SK-MEL-5 (cell line): ENCODE measurements around the gene TMEM270. TPM values are rescaled to one million over a fixed set of nuclear protein-coding genes. Genes with fewer than 3 reads are reported as not detected.
"Not testable (repeated sequence)": the region's sequence is repeated elsewhere in the genome, so short reads cannot be mapped to it uniquely, and the experiment has no call there.

Experiments used
- DNase-seq: peaks from one replicate; pipeline ENCODE4 v3.0.0-alpha.2; 2016; ENCODE audit warnings: low read depth, low spot score
- in situ Hi-C: cut with HindIII; loops from 2 replicates; pipeline ENCODE4 v1.10.0; 2016; ENCODE audit warnings: low sequenced_read_pairs, high pct_unique_total_duplicates, low pct_unique_long_range_greater_than_20kb
- polyA plus RNA-seq, 2 experiments: library from polyadenylated mRNA; depleted of rRNA; stranded (reverse); fragments of >200 nt; gene quantifications; 2 replicates each; pipeline ENCODE4 v1.2.3, GENCODE V29; 2015
- total RNA-seq: library from RNA; depleted of rRNA; stranded (reverse); fragments of >200 nt; shearing (Covaris generic); gene quantifications from 2 replicates; pipeline ENCODE4 v1.2.3, GENCODE V29; 2014; rRNA removed

Gene TMEM270, protein sequence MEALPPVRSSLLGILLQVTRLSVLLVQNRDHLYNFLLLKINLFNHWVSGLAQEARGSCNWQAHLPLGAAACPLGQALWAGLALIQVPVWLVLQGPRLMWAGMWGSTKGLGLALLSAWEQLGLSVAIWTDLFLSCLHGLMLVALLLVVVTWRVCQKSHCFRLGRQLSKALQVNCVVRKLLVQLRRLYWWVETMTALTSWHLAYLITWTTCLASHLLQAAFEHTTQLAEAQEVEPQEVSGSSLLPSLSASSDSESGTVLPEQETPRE
- not detected in 2 replicates for total RNA-seq
- polyA plus RNA-seq (2015; cell fraction: cytosol; rRNA removed), result not detected in 2 replicates
- not detected in 2 replicates for polyA plus RNA-seq (2015; cell fraction: nucleus; rRNA removed)

DNA sequence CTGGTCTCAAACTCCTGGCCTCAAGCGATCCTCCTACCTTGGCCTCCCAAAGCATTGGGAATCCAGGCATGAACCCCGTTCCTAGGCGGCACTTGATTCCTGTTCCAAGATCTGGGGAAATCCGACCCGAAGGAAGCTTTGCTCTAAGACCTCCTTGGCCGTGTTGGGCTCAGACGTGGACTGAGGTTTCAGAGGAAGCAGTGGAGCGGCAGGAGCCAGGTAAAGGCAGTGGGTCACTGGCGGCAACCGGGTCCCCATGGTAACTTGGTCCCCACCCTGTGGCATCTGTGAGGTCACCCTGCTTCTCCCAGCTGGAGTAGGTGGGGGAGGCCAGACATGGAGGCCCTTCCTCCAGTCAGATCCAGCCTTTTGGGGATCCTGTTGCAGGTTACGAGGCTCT is at the start of gene TMEM270:
TSS of gene TMEM270 (plus strand) at position 301 of the 400 bp plus-strand sequence. CDS start at position 337, 36 bp downstream.
- DNase-seq, result no peak
- in situ Hi-C loops, result no loop called here

DNA sequence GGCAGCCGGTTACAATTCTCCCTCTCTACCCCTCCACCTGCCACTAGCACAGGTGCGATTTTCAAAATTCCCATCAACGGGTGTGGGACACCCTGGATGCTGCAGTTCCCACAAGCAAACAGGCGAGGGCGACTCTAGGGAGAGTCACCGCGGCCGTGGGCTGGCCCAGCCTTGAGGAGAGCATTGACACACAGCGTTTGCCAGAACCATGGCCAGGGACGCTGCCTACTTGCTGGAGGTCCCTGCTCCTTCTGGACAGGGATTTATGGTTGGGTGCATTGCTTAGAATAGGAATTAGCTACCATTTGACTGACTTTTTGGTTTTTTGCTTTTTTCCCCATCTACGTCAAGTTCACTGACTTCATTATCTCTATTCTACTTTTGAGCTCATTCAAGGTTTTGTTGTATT is 49.2 kb upstream of the TMEM270 start:
- peak; percentile 85 for DNase-seq
- in situ Hi-C loops, result loop anchor here (25.0 kb wide), 1 partner anchor 151 kb away; no protein-coding TSS in a partner anchor

DNA sequence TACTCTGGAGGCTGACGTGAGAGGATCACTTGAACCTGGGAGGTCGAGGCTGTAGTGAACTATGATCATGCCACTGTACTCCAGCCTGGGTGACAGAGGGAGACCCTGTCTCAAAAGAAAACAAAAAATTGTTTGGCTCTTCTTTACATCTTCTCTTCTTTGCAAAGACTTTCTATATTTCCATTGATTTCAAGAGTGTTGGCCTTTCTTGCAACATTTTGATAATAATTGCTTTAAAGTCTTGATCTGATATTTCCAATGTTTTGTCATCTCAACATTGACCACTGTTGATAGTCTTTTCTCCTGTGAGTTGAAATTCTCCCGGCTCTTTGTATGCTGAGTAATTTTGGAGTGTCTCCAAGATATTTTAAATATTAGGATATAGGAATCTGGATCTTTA is 48.0 kb upstream of the TMEM270 start:
- DNase-seq, result no peak
- in situ Hi-C loops, result loop anchor here (25.0 kb wide), 1 partner anchor 149 kb away; no protein-coding TSS in a partner anchor

DNA sequence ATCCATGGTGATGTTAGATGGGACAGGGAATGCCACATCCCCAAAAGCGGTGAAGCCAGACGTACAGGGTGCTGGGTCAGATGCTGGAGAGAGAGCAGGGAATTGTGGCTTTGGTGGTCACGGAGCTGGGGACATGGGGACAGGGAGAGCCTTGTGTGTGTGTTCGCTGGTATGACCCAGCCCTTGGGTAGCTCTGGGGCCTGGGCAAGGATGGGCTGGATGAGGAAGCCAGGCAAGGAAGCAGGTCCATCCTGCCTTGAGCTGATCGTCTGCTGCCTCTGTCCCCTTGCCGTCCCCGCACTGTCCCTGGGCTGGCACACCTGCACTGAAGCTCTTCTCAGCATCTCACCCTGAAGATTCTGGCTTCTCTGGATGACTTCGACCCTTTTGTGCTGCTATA is 45.5 kb upstream of the TMEM270 start:
- no peak for DNase-seq
- in situ Hi-C loops, result loop anchor here (25.0 kb wide), 1 partner anchor 147 kb away; no protein-coding TSS in a partner anchor

DNA sequence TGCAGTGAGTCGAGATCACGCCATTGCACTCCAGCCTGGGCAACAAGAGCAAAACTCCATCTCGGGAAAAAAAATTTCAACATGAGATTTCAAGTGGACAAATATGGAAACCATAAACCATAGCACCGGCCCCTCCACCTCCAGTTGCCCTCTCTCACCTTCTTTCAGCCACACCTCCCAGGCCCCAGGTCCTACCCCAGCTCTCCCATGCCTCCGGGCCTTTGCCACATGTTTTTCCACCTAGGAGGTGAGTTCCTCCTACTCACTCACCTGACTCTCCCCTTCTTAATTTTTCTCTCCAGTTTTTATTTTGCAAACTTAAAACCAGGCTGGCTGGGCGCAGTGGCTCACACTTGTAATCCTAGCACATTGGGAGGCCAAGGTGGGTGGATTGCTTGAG is 43.8 kb upstream of the TMEM270 start:
- in situ Hi-C loops, result loop anchor here (25.0 kb wide), 1 partner anchor 145 kb away; no protein-coding TSS in a partner anchor
- no peak for DNase-seq

DNA sequence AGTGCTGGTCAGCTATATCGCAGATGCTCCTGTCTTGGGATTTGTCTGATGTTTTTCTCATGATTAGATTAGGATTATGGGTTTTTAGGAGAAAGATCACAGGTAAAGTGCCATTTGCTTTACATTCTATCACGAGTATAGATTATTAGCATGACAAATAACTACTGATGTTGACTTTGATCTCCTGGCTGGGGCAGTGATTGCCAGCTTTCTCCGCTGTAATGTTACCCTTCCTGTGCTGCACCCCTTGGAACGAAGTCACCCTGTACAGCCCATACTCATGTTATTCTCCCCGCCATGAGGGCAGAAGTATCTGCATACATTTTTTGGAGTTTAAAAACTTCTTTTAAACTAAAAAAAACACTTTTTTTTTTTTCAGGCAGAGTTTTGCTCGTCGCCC is 40.9 kb upstream of the TMEM270 start:
- DNase-seq, result no peak
- in situ Hi-C loops, result loop anchor here (25.0 kb wide), 1 partner anchor 142 kb away; no protein-coding TSS in a partner anchor

DNA sequence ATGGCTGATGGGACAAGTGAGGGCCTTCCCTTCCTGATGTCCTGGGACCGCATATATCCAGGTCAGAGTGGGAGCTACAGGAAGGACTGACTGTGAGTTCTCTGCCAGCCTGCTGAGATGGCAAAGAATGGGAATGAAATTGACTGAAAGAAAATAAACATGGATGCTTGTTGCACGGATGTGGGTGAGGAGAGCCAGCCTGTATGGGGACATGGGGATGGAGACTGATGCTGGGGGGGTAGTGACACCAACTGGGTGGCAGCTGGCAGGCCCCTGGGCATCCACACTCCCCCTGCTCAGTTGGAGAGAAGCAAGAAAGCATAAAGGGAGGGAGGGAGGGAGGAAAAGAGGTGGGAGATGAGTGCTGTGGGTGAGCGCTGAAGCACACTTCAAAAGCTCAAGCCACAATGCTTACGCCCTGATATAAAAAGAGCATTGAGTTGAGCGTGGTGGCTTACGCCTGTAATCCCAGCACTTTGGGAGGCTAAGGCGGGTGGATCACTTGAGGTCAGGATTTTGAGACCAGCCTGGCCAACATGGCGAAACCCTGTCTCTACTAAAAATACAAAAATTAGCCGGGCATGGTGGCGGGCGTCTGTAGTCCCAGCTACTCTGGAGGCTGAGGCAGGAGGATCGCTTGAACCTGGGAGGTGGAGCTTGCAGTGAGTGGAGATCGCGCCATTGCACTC is 39.2 kb upstream of the TMEM270 start:
- not testable (repeated sequence) for DNase-seq
- in situ Hi-C loops, result loop anchor here (25.0 kb wide), 1 partner anchor 141 kb away; no protein-coding TSS in a partner anchor

DNA sequence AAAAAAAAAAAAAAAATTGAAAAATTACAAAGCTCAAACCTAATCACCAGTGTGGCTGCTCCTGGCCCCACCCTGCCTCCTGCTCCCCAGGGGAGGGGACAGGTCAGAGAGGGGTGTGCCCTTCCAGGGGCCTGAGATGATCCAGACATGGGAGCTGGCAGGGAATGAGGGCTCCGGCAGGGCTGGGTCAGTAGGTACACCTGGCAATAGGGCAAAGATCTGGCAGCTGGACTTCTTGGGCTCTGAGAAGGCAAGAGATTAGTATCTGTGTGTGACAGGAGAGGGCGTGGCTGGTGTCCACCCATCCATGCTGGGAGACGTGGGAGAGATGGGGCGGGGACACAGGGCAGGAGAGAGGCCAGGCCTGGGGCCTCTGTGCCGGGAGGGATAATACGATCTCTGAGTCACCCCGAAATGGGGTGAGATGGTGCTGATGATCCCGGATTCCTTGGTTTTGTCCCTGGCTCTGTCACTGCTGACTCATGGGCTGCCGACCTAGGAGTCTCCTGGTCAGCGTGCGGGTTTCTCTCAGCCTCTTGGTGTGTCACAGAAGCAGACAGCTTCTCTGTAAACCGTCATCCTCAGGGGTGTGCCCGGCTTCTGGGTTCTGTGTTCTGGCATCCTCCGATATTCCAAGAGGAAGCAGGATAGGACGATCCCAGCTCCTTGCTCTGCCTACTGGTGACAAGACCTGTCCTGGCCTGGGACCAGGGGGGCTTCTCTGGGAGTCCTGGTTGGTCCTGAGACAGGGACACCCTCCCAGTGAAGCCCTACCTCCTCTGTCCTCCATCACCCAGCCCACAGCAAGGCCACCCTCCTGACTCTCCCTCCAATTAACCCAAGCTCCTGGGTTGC is 38.4 kb upstream of the TMEM270 start:
- DNase-seq, result no peak
- in situ Hi-C loops, result loop anchor here (25.0 kb wide), 1 partner anchor 140 kb away; no protein-coding TSS in a partner anchor

DNA sequence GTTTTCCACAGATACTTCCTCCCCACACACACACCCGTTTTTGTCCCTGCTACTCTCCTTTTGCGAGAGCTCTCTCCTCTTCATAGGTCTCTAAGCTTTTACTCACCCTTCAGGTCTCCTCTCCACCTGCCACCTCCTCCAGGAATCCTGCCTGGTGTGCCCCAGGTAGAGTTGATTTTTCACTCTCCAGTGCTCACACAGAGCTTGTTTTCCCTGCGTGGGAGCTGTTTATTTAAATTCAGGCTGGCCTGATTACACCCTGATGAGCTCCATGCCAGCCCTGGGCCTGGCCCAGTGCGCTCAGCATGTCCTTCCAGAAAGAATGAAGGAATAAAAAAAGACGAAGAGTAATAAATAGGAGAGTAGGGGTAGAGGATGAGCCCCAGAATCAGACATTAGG is 37.7 kb upstream of the TMEM270 start:
- DNase-seq, result no peak
- in situ Hi-C loops, result loop anchor here (25.0 kb wide), 1 partner anchor 139 kb away; no protein-coding TSS in a partner anchor

DNA sequence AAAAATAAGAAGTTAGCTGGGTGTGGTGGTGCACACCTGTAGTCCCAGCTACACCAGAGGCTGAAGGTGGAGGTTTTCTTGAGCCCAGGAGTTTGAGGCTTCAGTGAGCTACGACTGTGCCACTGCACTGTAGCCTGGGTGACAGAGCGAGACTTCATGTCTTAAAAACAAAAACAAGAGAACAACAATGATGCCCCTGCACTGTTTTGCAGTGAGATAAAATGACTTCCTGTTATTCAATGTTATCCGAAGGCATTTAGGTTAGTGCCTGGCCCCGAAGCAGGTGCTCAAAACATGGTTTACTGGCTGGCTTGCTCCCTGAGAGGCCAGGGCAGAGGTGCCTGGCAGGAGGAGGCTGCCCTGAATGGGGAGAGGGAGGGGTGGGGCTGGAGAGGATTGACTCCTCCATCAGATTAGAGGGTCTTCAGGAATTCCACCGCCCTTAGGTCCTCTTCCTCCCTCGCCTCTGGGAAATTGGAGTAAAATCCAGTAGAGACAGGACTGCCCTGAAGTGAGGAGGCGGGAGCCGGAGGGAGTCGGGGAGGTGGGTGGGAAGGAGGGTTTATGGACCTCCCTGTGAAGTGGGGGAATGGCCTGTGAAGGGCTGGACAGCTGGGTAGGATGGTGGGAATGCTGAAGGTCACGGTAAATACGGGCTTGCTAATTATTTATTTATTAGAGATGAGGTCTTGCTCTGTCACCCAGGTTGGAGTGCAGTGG is 36.9 kb upstream of the TMEM270 start:
- DNase-seq, result no peak
- in situ Hi-C loops, result loop anchor here (25.0 kb wide), 1 partner anchor 138 kb away; no protein-coding TSS in a partner anchor

DNA sequence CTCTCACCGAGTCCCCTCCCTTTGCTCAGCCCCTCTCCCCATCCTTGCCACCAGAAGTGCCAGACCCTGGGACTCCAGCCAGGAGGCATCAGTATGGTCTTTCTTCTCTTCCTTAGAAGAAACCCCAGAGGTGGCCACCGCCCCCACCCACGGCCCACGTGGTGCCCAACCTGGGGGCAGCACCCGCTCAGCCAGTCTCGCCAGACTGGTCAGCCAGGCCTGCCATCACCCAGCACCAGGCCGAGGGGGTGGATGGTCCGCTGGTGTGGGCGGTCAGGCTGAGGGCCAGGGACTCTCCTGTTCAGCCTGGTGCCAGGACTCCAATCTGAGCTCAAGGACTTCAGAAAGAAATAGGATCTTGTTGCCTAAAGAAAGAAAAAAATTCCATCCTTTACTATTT is 36.0 kb upstream of the TMEM270 start:
- DNase-seq, result no peak
- in situ Hi-C loops, result loop anchor here (25.0 kb wide), 1 partner anchor 137 kb away; no protein-coding TSS in a partner anchor

DNA sequence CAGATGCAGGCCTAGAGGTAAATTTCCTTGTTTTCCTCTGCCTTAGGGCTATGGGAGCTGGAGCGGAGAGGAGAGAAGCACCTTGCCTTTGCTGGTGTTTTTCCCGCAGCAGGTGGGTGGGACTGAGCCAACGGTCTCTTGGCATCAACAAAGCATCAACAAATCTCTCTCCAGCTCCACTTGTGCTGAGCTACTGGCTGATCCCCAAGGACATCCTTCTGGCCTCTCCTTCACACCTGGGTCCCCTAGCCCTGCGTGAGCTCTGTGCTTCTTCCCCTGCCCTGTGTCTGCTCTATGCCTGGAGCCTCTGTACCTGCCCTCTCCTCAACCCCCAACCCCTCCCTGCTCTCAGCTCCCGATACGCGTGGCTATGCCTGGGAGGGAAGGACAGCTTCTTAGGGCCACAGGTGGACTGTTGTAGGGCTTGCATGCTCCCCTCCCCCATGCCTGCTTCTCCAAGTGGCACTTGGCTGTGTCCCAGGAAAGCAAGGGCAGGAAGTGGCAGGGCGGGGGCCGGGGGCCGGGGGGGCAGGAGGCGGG is 33.3 kb upstream of the TMEM270 start:
- DNase-seq, result peak; percentile 25
- in situ Hi-C loops, result no loop called here

DNA sequence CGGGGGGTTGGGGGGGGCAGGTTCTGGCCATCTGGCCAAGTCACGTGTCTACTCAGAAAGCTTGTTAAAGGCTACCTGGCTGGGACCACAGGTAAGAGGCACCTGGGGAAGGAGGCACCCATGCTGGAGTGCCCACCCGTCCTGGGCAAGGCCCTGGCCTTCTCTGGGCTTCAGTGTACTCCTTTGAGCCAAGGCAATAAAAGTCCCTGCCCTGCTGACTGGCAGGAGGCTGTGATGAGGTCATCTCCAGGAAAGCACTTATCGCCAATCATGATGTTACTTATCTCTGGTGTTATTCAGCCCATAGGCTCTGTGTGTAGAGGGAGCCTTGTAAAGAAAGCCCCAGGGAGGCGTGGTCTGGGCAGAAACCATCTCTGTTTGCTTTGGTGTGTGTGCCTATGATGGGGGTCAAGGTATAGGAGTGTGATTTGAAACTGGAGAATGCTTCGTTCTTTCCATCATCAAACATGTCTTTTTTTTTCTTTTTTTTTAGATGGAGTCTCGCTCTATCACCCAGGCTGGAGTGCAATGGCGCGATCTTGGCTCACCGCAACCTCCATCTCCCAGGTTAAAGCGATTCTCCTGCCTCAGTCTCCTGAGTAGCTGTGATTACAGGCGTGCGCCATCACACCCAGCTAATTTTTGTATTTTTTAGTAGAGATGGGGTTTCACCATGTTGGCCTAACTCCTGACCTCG is 32.7 kb upstream of the TMEM270 start:
- in situ Hi-C loops, result no loop called here
- DNase-seq, result peak; percentile 70

DNA sequence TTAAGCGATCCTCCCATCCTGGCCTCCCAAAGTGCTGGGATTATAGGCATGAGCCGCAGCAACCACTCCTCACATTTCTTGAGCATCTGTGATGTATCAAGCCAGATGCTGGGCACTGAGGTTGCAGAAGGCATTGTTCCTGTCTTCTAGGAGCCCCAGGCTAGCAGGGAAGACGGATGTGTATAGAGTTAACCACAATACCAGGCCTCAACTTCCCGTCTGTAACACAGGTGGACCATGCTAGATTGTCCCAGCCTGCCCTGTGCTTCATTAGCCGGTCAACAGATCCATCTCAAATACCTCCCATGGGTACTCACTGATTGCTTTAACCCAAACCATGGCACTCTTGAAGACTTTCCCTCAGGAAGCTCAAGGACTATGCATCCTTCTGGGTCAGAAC is 32.0 kb upstream of the TMEM270 start:
- DNase-seq, result no peak
- in situ Hi-C loops, result no loop called here

DNA sequence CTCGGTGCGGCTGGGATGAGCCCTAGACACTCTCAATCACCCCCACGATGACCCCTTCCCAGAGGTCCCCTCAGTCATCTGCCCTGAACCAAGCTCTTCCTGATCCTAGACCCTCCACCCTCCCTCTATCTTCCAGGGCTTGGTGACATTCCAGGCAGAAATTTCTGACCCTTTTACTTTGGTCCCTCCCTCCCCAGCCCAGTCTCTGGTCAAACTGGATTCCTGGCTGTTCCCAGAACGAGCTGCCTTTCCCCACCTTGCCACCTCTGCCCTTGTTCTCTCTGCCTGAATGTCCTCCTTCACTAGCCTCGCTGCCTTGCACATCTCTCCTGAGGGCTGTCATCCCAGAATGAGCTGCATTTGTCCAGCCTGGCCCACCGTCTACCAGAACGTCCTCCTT is 31.5 kb upstream of the TMEM270 start:
- DNase-seq, result no peak
- in situ Hi-C loops, result no loop called here
